ENCODE results near the gene ACVR1B. TPM values are rescaled to one million over a fixed set of nuclear protein-coding genes. Genes with fewer than 3 reads are reported as not detected.

Gene ACVR1B
- total and polyA plus RNA-seq, 2 of the 8 experiments (the other 6 are each of a cell fraction or from before 2014, with no cell fraction given) = 16.0 to 19.2 TPM

DNA sequence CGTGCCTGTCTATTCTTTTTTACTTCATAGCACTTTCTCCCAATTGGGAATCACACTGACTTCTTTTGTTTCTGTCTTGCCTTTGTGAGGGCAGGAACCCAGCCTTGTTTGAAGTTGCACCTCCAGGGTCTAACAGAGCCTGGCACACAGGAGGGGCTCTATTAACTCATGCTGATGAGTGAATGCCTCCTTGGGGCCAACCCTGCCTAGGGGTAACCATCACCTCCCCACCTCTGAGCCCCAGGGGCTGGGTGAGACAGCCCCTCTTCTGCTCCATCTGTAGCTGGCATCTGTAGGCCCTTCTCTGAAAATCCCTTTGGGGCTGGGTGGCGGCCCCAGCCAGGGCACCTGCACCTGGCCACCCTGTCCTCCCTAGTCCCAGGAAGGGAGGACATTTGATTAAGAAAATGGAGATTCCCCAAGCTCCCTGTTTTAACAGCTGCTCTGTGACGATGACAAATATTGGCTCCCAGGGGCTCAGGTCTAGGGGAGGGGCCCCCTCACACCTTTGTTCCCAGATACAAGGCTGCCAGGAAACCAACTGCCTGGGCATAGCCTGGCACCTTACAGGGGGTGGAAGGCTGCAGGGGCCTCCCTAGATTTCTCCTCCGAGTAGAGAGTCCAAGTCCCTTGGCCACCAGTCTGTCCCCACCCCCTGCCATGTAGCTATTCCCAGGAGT is 67.1 kb downstream of the ACVR1B start:
- Histone ChIP-seq H3K79me2 (ENCODE audit: control insufficient read depth in 1 of 2, insufficient read depth in 2 of 2, low read length in 2 of 2) (no peaks in the 10 kb centered on the region), H3K36me3 (ENCODE audit: control insufficient read depth in 2 of 4, insufficient read depth in 4 of 4, low read length in 3 of 4) (no peaks in the 10 kb centered on the region), H3K23ac (ENCODE audit: insufficient read length) (no peak overlapping the region), H2BK15ac (ENCODE audit: low read length) (no peak overlapping the region), H3K56ac (replicated peaks; ENCODE audit: insufficient read length, low read depth, low read length) (no peak overlapping the region), H4K20me1 (replicated peaks in 1 of 2; ENCODE audit: control insufficient read depth in 1 of 2, insufficient read depth in 2 of 2, low read length in 2 of 2) (peaks cover 0 to under 1% of the 10 kb centered on the region in 2 experiments), H3K4ac (replicated peaks; ENCODE audit: insufficient read length, low read depth, low read length) (no peak overlapping the region), H3K14ac (ENCODE audit: insufficient read length) (no peak overlapping the region), H4K8ac (ENCODE audit: extremely low read depth, insufficient read depth, low read length) (no peak overlapping the region), H3K23me2 (ENCODE audit: low read depth, low read length) (peaks cover 7% of the 10 kb centered on the region), H2BK120ac (replicated peaks; ENCODE audit: low read depth, low read length) (no peak overlapping the region), H3K27ac (ENCODE audit: low read depth, low read length) (no peak overlapping the region), H3K9ac (replicated peaks in 1 of 4; ENCODE audit: extremely low read depth in 1 of 4, low read depth in 3 of 4, low read length in 3 of 4) (no peak overlapping the region), H3K4me3 (ENCODE audit: extremely low read depth in 1 of 4, insufficient read depth in 2 of 4, low read depth in 3 of 4, low read length in 4 of 4) (no peak overlapping the region), H3K27me3 (replicated peaks in 1 of 4; ENCODE audit: control insufficient read depth in 3 of 4, extremely low read depth in 1 of 4, insufficient read depth in 3 of 4, low read length in 3 of 4) (peaks cover 3 to 56% (median 33%) of the 10 kb centered on the region in 4 experiments), H3K4me2 (ENCODE audit: insufficient read depth in 1 of 2, low read depth in 2 of 2, low read length in 2 of 2) (no peak overlapping the region), H3K18ac (ENCODE audit: extremely low read depth, low read length) (no peak overlapping the region), H3K79me1 (ENCODE audit: low read depth, low read length) (no peaks in the 10 kb centered on the region), H2AFZ (ENCODE audit: low read length) (no peak overlapping the region), H2BK12ac (ENCODE audit: low read depth, low read length) (no peak overlapping the region), H2AK5ac (ENCODE audit: low read depth, low read length) (no peak overlapping the region), H4K5ac (ENCODE audit: insufficient read length, low read depth, low read length) (no peak overlapping the region), H2BK5ac (ENCODE audit: low read depth, low read length) (no peak overlapping the region), H4K91ac (replicated peaks; ENCODE audit: insufficient read length, low read length) (no peak overlapping the region), H3K9me3 (ENCODE audit: insufficient read depth in 2 of 2, low read depth in 1 of 2, low read length in 1 of 2) (no peaks in the 10 kb centered on the region), H3K4me1 (replicated peaks in 1 of 4; ENCODE audit: control insufficient read depth in 3 of 4, insufficient read depth in 4 of 4, low read length in 3 of 4) (peaks cover 0 to 27% (median 11%) of the 10 kb centered on the region in 4 experiments; a peak in 6 of 7 replicates), H2BK20ac (ENCODE audit: low read length) (no peak overlapping the region)
- FAIRE-seq (no peak), DNase-seq (ENCODE audit: low read depth in 1 of 2, low spot score in 2 of 2) (no peak)
- ChIA-PET POLR2A (ENCODE audit: partially characterized antibody) (interaction anchor here (0.8 to 6.8 kb wide), 4 partner anchors 8 to 85 kb away, joined by 3 to 62 read pairs (median 16); partner anchors contain the start of gene TAMALIN), CTCF (ENCODE audit: partially characterized antibody) (interaction anchor here (1.4 to 38.2 kb wide), 8 partner anchors 6 to 92 kb away, joined by 3 to 1249 read pairs (median 28); partner anchors contain the start of genes ATG101, NR4A1, SMIM41 and TAMALIN)
- 78% methylated on average over 4 of the region's 4 CpGs; no CpG with 5 or more reads in 1 of the 2 experiments for WGBS, 2 experiments (ENCODE audit: extremely low coverage in 1 of 2, insufficient coverage in 1 of 2, insufficient read length in 1 of 2, insufficient replicate concordance in 2 of 2, low coverage in 1 of 2, low lambda C conversion rate in 2 of 2, missing lambda C conversion rate in 1 of 2)
- TF ChIP-seq ASH2L (IDR thresholded peaks at IDR 0.05; ENCODE audit: low read length) = no peak
- no peak for TF ChIP-seq RNF2 (IDR thresholded peaks at IDR 0.05; ENCODE audit: borderline replicate concordance, low read depth, low read length, missing control alignments, poor library complexity, severe bottlenecking)
- TF ChIP-seq KDM1A (IDR thresholded peaks at IDR 0.05; ENCODE audit: borderline replicate concordance, low read length) = no peak
- no peak for TF ChIP-seq SAP30 (IDR thresholded peaks at IDR 0.05; ENCODE audit: insufficient read depth, insufficient replicate concordance, low read length)
- TF ChIP-seq SRF (IDR thresholded peaks at IDR 0.05; ENCODE audit: low read depth, low read length) = no peak
- no peak for TF ChIP-seq FOSL1 (IDR thresholded peaks at IDR 0.05; ENCODE audit: insufficient read depth, low read depth, low read length)
- no peak for TF ChIP-seq NRF1 (IDR thresholded peaks at IDR 0.05; ENCODE audit: low read depth, low read length)
- no peak for TF ChIP-seq GABPA (IDR thresholded peaks at IDR 0.05; ENCODE audit: borderline replicate concordance, insufficient read depth, low read length)
- no peak for TF ChIP-seq RXRA (IDR thresholded peaks at IDR 0.05; ENCODE audit: insufficient read depth, low read depth, low read length)
- no peak for TF ChIP-seq RFX5 (IDR thresholded peaks at IDR 0.05; ENCODE audit: borderline replicate concordance, low read depth, low read length)
- TF ChIP-seq SP2 (IDR thresholded peaks at IDR 0.05; ENCODE audit: low read length) = no peak
- no peak for TF ChIP-seq EGR1 (IDR thresholded peaks at IDR 0.05; ENCODE audit: borderline replicate concordance, low read depth, low read length)
